DOHH2 (cell line): ENCODE results near the gene DSCAML1.

ENCODE experiments used
- CTCF ChIP-seq: fragments of 200-600 bp; sonication (generic); IDR thresholded peaks from one replicate; pipeline ENCODE4 v1.5.1; 2014; ENCODE audit warnings: antibody characterized with exemption, mild to moderate bottlenecking, low read depth, low read length; ENCODE audit not compliant: poor library complexity, severe bottlenecking
- EZH2phosphoT487 ChIP-seq: fragments of 200-600 bp; sonication (generic); IDR thresholded peaks from 2 replicates; pipeline ENCODE4 v1.6.1; 2017; ENCODE audit warnings: borderline replicate concordance, mild to moderate bottlenecking, antibody characterized with exemption, low read length, moderate library complexity, mixed read lengths

- TF ChIP-seq EZH2phosphoT487 (no peak), CTCF (no peak)
These were observed 363.3 kb downstream of the DSCAML1 start for GRCh38 chr11:117433717-117434116.
